HEK293 (cell line): Measurements from ENCODE around the gene CAPN15.
A peak's percentile ranks its signal among the peaks of the same experiment; 100 is the strongest.

Experiments
- CTCF ChIA-PET: fragments of 350-600 bp; formaldehyde crosslinking; extraction: SDS; loops from one replicate; lab custom pipeline; 2021; ENCODE audit warnings: antibody characterized with exemption; lab: Yijun Ruan, JAX
- POLR2A ChIA-PET: fragments of 300-600 bp; formaldehyde crosslinking; extraction: SDS; loops from one replicate; lab custom pipeline; 2020; ENCODE audit warnings: antibody characterized with exemption, inconsistent platforms; lab: Yijun Ruan, JAX
- H3K27ac ChIP-seq: fragments of 200-500 bp; sonication (Bioruptor generic); 2 replicates; pipeline ENCODE4 v1.5.1; 2014; ENCODE audit warnings: low read depth, low read length, control low read depth, inconsistent platforms; ENCODE audit errors: extremely low read depth
- H3K36me3 ChIP-seq, 2 experiments: fragments of 200-500 bp in 1 of 2; sonication (Bioruptor generic) in 1 of 2; 1 replicate in 1 of 2; 2 replicates in 1 of 2; pipeline ENCODE4 v1.5.1; 2014 to 2017; ENCODE audit warnings: inconsistent platforms in 2 of 2, low read length in 2 of 2; ENCODE audit not compliant: control insufficient read depth in 2 of 2, insufficient read depth in 1 of 2
- H3K4me1 ChIP-seq: fragments of 200-500 bp; sonication (Bioruptor generic); 2 replicates; pipeline ENCODE4 v1.5.1; 2014; ENCODE audit warnings: mild to moderate bottlenecking, low read length, inconsistent platforms; ENCODE audit not compliant: control insufficient read depth, insufficient read depth
- H3K4me3 ChIP-seq: 2 replicates; pipeline ENCODE4 v1.5.1; 2011; ENCODE audit warnings: low read depth, mild to moderate bottlenecking, control low read depth, low read length, moderate library complexity
- H3K9me3 ChIP-seq: fragments of 200-500 bp; sonication (Bioruptor generic); 2 replicates; pipeline ENCODE4 v1.5.1; 2014; ENCODE audit warnings: low read depth, low read length, inconsistent platforms; ENCODE audit not compliant: control insufficient read depth, insufficient read depth
- SCRT1 ChIP-seq: fragments of 450-650 bp; formaldehyde crosslinking; IDR thresholded peaks from 2 replicates; pipeline ENCODE4 v1.5.1; 2016; ENCODE audit warnings: missing biosample characterization, missing genetic modification characterization, borderline replicate concordance
- ZBTB48 ChIP-seq: fragments of 450-650 bp; formaldehyde crosslinking; IDR thresholded peaks from 2 replicates; pipeline ENCODE4 v1.5.1; 2016; ENCODE audit warnings: missing biosample characterization, missing genetic modification characterization
- ZFHX2 ChIP-seq: fragments of 450-650 bp; formaldehyde crosslinking; conservative IDR thresholded peaks from 2 replicates; pipeline ENCODE4 v1.5.1; 2016; ENCODE audit warnings: missing biosample characterization, missing genetic modification characterization
- ZNF354C ChIP-seq: fragments of 450-650 bp; formaldehyde crosslinking; IDR thresholded peaks from 2 replicates; pipeline ENCODE4 v1.5.1; 2016; ENCODE audit warnings: missing biosample characterization, missing genetic modification characterization, low read depth, borderline replicate concordance
- ZNF394 ChIP-seq: fragments of 450-650 bp; formaldehyde crosslinking; IDR thresholded peaks from 2 replicates; pipeline ENCODE4 v1.5.1; 2016; ENCODE audit warnings: missing biosample characterization, missing genetic modification characterization, mild to moderate bottlenecking, moderate library complexity, borderline replicate concordance
- ZNF433 ChIP-seq: fragments of 450-650 bp; formaldehyde crosslinking; IDR thresholded peaks from 2 replicates; pipeline ENCODE4 v1.5.1; 2016; ENCODE audit warnings: missing biosample characterization, missing genetic modification characterization, low read depth
- ZNF473 ChIP-seq: fragments of 450-650 bp; formaldehyde crosslinking; IDR thresholded peaks from 2 replicates; pipeline ENCODE4 v1.5.1; 2017; ENCODE audit warnings: missing biosample characterization, missing genetic modification characterization
- TF ChIP-seq, protein P1 (sequence below): fragments of 450-650 bp; formaldehyde crosslinking; IDR thresholded peaks from 2 replicates; pipeline ENCODE4 v1.5.1; 2016; ENCODE audit warnings: missing biosample characterization, missing genetic modification characterization
- TF ChIP-seq, protein P2 (sequence below): fragments of 450-650 bp; formaldehyde crosslinking; IDR thresholded peaks from 2 replicates; pipeline ENCODE4 v1.5.1; 2016; ENCODE audit warnings: missing biosample characterization, missing genetic modification characterization
- TF ChIP-seq, protein P3 (sequence below): fragments of 450-650 bp; formaldehyde crosslinking; IDR thresholded peaks from 2 replicates; pipeline ENCODE4 v1.5.1; 2016; ENCODE audit warnings: missing biosample characterization, missing genetic modification characterization, borderline replicate concordance

The CAPN15 gene

DNA sequence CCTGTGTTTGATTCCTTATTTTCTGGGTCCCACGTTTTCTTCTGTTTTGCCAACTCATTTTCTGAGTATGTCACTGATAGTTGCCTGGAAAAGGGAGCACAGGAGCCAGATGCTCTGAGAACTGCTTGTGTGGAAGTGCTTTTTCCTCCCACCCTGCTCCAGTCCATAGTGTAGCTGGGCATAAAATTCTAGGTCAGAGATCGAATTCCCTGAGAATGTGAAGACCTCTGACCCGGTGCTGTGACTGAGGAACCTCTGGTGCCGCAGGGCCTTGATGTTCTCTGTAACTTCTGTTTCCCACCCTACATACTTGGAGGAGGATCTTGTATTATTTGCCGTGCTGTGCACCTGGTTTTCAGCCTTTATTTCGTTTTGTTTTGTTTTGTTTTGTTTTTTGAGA lies 19.5 kb upstream of the CAPN15 start:
- no peak for TF ChIP-seq ZNF394
- TF ChIP-seq, protein P1, sequence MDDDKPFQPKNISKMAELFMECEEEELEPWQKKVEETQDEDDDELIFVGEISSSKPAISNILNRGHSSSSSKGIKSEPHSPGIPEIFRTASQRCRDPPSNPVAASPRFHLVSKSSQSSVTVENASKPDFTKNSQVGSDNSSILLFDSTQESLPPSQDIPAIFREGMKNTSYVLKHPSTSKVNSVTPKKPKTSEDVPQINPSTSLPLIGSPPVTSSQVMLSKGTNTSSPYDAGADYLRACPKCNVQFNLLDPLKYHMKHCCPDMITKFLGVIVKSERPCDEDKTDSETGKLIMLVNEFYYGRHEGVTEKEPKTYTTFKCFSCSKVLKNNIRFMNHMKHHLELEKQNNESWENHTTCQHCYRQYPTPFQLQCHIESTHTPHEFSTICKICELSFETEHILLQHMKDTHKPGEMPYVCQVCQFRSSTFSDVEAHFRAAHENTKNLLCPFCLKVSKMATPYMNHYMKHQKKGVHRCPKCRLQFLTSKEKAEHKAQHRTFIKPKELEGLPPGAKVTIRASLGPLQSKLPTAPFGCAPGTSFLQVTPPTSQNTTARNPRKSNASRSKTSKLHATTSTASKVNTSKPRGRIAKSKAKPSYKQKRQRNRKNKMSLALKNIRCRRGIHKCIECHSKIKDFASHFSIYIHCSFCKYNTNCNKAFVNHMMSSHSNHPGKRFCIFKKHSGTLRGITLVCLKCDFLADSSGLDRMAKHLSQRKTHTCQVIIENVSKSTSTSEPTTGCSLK (tag by site-specific recombination): no peak
- TF ChIP-seq SCRT1: no peak
- TF ChIP-seq ZNF473 (tag by site-specific recombination): no peak
- TF ChIP-seq, protein P2, sequence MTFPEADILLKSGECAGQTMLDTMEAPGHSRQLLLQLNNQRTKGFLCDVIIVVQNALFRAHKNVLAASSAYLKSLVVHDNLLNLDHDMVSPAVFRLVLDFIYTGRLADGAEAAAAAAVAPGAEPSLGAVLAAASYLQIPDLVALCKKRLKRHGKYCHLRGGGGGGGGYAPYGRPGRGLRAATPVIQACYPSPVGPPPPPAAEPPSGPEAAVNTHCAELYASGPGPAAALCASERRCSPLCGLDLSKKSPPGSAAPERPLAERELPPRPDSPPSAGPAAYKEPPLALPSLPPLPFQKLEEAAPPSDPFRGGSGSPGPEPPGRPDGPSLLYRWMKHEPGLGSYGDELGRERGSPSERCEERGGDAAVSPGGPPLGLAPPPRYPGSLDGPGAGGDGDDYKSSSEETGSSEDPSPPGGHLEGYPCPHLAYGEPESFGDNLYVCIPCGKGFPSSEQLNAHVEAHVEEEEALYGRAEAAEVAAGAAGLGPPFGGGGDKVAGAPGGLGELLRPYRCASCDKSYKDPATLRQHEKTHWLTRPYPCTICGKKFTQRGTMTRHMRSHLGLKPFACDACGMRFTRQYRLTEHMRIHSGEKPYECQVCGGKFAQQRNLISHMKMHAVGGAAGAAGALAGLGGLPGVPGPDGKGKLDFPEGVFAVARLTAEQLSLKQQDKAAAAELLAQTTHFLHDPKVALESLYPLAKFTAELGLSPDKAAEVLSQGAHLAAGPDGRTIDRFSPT (tag by site-specific recombination): no peak
- TF ChIP-seq ZNF433 (tag by site-specific recombination): no peak
- TF ChIP-seq, all 188 proteins: peak for 0
- Histone ChIP-seq H3K9me3 (no peaks in the 10 kb centered on the region), H3K36me3 (peaks cover 0 to 37% of the 10 kb centered on the region in 2 experiments; a peak in 1 of 3 replicates), H3K4me3 (no peak overlapping the region), H3K4me1 (no peaks in the 10 kb centered on the region), H3K27ac (no peak overlapping the region)
- POLR2A ChIA-PET: no interaction called here
- CTCF ChIA-PET: no interaction called here

DNA sequence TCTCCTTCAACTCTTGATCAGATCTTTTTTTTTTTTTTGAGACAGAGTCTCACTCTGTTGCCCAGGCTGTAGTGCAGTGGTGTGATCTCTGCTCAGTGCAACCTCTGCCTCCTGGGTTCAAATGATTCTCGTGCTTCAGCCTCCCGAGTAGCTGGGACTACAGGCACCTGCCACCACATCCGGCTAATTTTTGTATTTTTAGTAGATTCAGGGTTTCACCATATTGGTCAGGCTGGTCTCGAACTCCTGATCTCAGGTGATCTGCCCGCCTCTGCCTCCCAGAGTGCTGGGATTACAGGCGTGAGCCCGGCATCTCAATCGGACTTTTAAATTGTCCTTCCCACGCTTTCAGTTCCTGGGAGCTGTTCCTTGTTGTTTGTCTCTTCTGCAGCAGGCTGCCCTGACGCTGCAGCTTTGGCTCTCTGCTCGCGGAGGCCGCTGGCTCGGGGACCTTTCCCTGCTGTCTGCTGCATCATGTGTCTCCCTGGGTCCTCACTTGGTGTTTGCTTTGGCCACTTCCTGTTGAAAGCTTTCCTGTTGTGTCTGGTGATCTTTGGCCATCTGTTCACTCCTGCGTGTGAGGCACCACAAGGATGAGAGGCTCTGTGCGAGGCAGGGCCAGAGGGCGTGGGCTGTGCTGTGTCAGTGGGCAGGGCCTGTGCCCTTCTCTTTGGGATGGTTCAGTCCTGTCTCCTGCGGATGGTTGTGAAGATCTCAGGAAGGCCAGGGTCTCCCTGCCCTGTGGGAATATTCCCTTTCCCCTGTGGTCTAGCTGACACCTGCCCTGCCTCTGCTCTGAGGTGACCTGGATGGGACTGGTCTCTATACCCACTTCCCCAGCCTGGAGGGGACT lies 18.4 kb upstream of the CAPN15 start:
- no peaks in the 10 kb centered on the region for H3K4me1 ChIP-seq
- peaks cover 0 to 41% of the 10 kb centered on the region in 2 experiments; a peak in 1 of 3 replicates for H3K36me3 ChIP-seq
- CTCF ChIA-PET: no interaction called here
- POLR2A ChIA-PET: no interaction called here
- no peak overlapping the region for H3K4me3 ChIP-seq
- no peak overlapping the region for H3K27ac ChIP-seq
- no peak for TF ChIP-seq ZFHX2 (tag by site-specific recombination)
- H3K9me3 ChIP-seq: no peaks in the 10 kb centered on the region

DNA sequence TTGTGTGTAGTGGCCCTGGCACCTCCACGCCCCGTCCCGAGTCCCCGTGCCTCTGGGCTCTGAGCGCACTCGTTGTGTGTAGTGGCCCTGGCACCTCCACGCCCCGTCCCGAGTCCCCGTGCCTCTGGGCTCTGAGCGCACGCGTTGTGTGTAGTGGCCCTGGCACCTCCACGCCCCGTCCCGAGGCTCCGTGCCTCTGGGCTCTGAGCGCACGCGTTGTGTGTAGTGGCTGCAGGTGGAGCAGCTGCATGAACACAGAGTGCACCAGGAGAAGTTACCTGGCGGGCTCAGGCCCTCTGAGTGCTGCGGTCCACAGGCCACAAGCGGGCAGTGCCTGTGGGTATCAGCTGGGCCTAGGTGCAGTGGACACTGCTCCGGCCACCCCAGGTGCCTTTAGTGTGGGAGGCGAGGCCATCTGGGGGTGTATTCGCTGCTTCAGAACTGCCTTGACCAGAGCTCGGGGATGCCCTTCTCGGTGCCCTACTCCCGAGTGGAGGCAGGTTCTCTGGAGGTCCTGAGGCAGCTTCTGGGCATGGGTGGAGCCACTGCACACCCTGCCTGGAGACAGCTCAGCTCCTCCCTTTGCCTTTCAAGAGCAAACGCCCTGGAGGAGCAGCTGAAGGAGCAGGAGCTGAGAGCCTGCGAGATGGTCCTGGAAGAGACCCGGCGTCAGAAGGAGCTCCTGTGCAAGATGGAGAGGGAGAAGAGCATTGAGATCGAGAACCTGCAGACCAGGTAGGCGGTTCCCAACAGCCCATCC lies 17.3 kb upstream of the CAPN15 start:
- no peak overlapping the region for H3K27ac ChIP-seq
- no peaks in the 10 kb centered on the region for H3K4me1 ChIP-seq
- ChIA-PET CTCF (no interaction called here), POLR2A (interaction anchor here (0.5 kb wide), 1 partner anchor 13 kb away, joined by 3 read pairs; no protein-coding TSS in a partner anchor)
- H3K36me3 ChIP-seq: peaks cover 0 to 47% of the 10 kb centered on the region in 2 experiments; a peak in 1 of 3 replicates
- TF ChIP-seq ZNF394: 0 out of 2 replicates have a peak, but pooled peaks have one; percentile 23
- TF ChIP-seq ZBTB48: no peak
- no peak for TF ChIP-seq ZNF354C
- TF ChIP-seq, protein P3, sequence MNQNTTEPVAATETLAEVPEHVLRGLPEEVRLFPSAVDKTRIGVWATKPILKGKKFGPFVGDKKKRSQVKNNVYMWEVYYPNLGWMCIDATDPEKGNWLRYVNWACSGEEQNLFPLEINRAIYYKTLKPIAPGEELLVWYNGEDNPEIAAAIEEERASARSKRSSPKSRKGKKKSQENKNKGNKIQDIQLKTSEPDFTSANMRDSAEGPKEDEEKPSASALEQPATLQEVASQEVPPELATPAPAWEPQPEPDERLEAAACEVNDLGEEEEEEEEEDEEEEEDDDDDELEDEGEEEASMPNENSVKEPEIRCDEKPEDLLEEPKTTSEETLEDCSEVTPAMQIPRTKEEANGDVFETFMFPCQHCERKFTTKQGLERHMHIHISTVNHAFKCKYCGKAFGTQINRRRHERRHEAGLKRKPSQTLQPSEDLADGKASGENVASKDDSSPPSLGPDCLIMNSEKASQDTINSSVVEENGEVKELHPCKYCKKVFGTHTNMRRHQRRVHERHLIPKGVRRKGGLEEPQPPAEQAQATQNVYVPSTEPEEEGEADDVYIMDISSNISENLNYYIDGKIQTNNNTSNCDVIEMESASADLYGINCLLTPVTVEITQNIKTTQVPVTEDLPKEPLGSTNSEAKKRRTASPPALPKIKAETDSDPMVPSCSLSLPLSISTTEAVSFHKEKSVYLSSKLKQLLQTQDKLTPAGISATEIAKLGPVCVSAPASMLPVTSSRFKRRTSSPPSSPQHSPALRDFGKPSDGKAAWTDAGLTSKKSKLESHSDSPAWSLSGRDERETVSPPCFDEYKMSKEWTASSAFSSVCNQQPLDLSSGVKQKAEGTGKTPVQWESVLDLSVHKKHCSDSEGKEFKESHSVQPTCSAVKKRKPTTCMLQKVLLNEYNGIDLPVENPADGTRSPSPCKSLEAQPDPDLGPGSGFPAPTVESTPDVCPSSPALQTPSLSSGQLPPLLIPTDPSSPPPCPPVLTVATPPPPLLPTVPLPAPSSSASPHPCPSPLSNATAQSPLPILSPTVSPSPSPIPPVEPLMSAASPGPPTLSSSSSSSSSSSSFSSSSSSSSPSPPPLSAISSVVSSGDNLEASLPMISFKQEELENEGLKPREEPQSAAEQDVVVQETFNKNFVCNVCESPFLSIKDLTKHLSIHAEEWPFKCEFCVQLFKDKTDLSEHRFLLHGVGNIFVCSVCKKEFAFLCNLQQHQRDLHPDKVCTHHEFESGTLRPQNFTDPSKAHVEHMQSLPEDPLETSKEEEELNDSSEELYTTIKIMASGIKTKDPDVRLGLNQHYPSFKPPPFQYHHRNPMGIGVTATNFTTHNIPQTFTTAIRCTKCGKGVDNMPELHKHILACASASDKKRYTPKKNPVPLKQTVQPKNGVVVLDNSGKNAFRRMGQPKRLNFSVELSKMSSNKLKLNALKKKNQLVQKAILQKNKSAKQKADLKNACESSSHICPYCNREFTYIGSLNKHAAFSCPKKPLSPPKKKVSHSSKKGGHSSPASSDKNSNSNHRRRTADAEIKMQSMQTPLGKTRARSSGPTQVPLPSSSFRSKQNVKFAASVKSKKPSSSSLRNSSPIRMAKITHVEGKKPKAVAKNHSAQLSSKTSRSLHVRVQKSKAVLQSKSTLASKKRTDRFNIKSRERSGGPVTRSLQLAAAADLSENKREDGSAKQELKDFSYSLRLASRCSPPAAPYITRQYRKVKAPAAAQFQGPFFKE (tag by site-specific recombination): no peak
- no peaks in the 10 kb centered on the region for H3K9me3 ChIP-seq
- H3K4me3 ChIP-seq: no peak overlapping the region
